Keratinocyte (primary cell): ENCODE measurements around the gene MYO16. TPM values are rescaled to one million over a fixed set of nuclear protein-coding genes. Genes with fewer than 3 reads are reported as not detected.

Experiments
- DNase-seq: peaks from one replicate; pipeline ENCODE4 v3.0.0-alpha.2; 2011; ENCODE audit warnings: low read depth, missing footprints, low spot score
- FAIRE-seq: peaks from 2 replicates; lab custom pipeline; 2011; peaks lifted over from hg19 to GRCh38; lab: Jason Lieb, UNC
- H2AFZ ChIP-seq: 2 replicates; pipeline ENCODE4 v1.6.0; 2012; ENCODE audit warnings: low read length, control low read depth, inconsistent platforms; ENCODE audit not compliant: control insufficient read depth
- H3K27ac ChIP-seq: 2 replicates; pipeline ENCODE4 v1.5.1; 2011; ENCODE audit warnings: low read length; ENCODE audit not compliant: control insufficient read depth, insufficient read depth
- H3K27me3 ChIP-seq: 3 replicates; pipeline ENCODE4 v1.6.0; 2011; ENCODE audit warnings: low read length; ENCODE audit not compliant: control insufficient read depth, insufficient read depth; ENCODE audit errors: extremely low read depth
- H3K36me3 ChIP-seq, 2 experiments: 2 replicates in 1 of 2; 3 replicates in 1 of 2; pipeline ENCODE4 v1.5.1; 2011; ENCODE audit warnings: low read length in 2 of 2, mild to moderate bottlenecking in 1 of 2; ENCODE audit not compliant: control insufficient read depth in 2 of 2, insufficient read depth in 2 of 2; ENCODE audit errors: extremely low read depth in 1 of 2
- H3K4me1 ChIP-seq: 3 replicates; pipeline ENCODE4 v1.5.1; 2011; ENCODE audit warnings: low read length; ENCODE audit not compliant: control insufficient read depth, insufficient read depth; ENCODE audit errors: extremely low read depth
- H3K4me2 ChIP-seq: 3 replicates; pipeline ENCODE4 v1.6.0; 2011; ENCODE audit warnings: low read depth, low read length; ENCODE audit not compliant: control insufficient read depth, insufficient read depth; ENCODE audit errors: extremely low read depth
- H3K4me3 ChIP-seq, 3 experiments: fragments of 200-600 bp in 1 of 3; sonication (generic) in 1 of 3; 2 replicates in 2 of 3; 3 replicates in 1 of 3; pipeline ENCODE4 v1.5.1; 2011 to 2016; ENCODE audit warnings: low read length in 3 of 3, mild to moderate bottlenecking in 3 of 3, control low read depth in 2 of 3, inconsistent platforms in 1 of 3, low read depth in 1 of 3, mixed read lengths in 1 of 3, mixed run types in 1 of 3, moderate library complexity in 1 of 3; ENCODE audit not compliant: control insufficient read depth in 2 of 3, insufficient read depth in 2 of 3; ENCODE audit errors: extremely low read depth in 1 of 3
- H3K79me2 ChIP-seq: 2 replicates; pipeline ENCODE4 v1.6.0; 2012; ENCODE audit warnings: low read length; ENCODE audit not compliant: control insufficient read depth, insufficient read depth
- H3K9ac ChIP-seq: 3 replicates; pipeline ENCODE4 v1.6.0; 2011; ENCODE audit warnings: low read length; ENCODE audit not compliant: control insufficient read depth, insufficient read depth; ENCODE audit errors: extremely low read depth
- H3K9me1 ChIP-seq: 3 replicates; pipeline ENCODE4 v1.6.0; 2011; ENCODE audit warnings: low read length; ENCODE audit not compliant: control insufficient read depth, insufficient read depth; ENCODE audit errors: extremely low read depth
- H3K9me3 ChIP-seq: 2 replicates; pipeline ENCODE4 v1.5.1; 2012; ENCODE audit warnings: low read depth, low read length; ENCODE audit not compliant: control insufficient read depth
- H4K20me1 ChIP-seq: 3 replicates; pipeline ENCODE4 v1.6.0; 2011; ENCODE audit warnings: low read length; ENCODE audit not compliant: control insufficient read depth, insufficient read depth; ENCODE audit errors: extremely low read depth
- EZH2 ChIP-seq: IDR thresholded peaks from one replicate; pipeline ENCODE4 v1.6.1; 2012; ENCODE audit warnings: inconsistent platforms, mild to moderate bottlenecking, low read length, moderate library complexity
- dilution Hi-C: fragments of 300-500 bp; cut with MboI; formaldehyde crosslinking; loops from one replicate; pipeline ENCODE4 v1.7.0; 2020; ENCODE audit warnings: low sequenced_read_pairs; ENCODE audit not compliant: extremely low pct_ligation_motif_present
- polyA plus RNA-seq, 5 experiments: library from polyadenylated mRNA; depleted of rRNA in 3 of 5; stranded (reverse) in 3 of 5; stranded (forward) in 1 of 5; unstranded in 1 of 5; fragments of >200 nt; gene quantifications; 1 replicate in 1 of 5; 2 replicates in 3 of 5; 3 replicates in 1 of 5; pipeline versions ENCODE4 v1.2.1 to v1.2.3, GENCODE V29; 2011 to 2012; ENCODE audit warnings: missing spikeins in 2 of 5, low read depth in 1 of 5, low replicate concordance in 1 of 5
- TF ChIP-seq, protein P1 (sequence below), 3 experiments: IDR thresholded peaks in 1 of 3; conservative IDR thresholded peaks in 1 of 3; optimal IDR thresholded peaks in 1 of 3; 2 replicates in 2 of 3; 3 replicates in 1 of 3; pipeline versions ENCODE3 to v1.5.1; 2011; ENCODE audit warnings: low read length in 3 of 3, mild to moderate bottlenecking in 3 of 3, moderate library complexity in 2 of 3, control low read depth in 1 of 3, inconsistent platforms in 1 of 3; ENCODE audit not compliant: insufficient read depth in 2 of 3; ENCODE audit errors: extremely low read depth in 1 of 3

Gene MYO16
- polyA plus RNA-seq, 1 donor (not counting 4 experiments of a cell fraction or from before 2014, with no cell fraction given): 0.08 TPM

DNA sequence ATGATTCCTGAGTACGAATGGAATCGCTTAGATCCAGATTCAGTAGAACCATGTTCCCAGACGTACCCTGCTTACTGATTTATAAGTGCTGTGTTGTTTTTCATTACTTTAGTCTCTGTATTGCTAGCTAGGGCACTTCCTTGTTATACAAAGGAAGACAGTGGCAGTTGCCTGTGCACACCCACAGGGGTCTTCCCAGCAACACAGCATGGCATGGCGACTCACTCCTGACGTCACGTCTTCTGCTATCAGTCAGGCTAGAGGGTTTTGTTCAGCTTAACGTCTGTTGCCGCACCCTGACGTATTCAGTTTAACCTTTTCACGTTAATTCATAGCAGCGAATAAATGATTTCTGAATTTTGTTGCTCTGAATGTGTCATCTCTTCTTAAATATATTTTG, 295.1 kb downstream of the MYO16 start:
- FAIRE-seq: no peak
- dilution Hi-C loops: no loop called here
- no peak overlapping the region for H3K4me3 ChIP-seq

DNA sequence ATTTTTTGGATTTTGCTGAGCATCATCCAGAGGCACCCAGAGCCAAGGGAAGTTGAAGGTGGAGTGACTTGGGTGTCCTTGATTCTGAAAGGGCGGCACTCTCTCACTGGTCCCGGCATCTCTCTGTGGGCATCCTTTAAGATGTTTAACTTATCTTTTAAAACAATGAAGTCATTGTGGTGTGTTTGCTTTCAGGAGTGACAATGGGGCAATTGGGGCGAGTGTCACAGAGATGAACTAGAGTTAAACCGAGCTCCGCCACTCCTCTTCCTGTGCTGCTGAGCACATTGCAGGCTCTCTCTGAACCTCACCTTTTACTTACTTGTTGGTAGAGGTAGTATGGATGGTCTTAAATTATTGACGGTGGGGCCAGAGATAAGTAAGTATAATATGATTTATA, 295.7 kb downstream of the MYO16 start:
- Histone ChIP-seq H4K20me1 (no peaks in the 10 kb centered on the region), H3K27ac (no peak overlapping the region), H3K4me1 (peaks cover 1% of the 10 kb centered on the region), H3K9me3 (no peaks in the 10 kb centered on the region), H3K36me3 (no peaks in the 10 kb centered on the region), H2AFZ (no peak overlapping the region), H3K4me2 (no peak overlapping the region), H3K79me2 (no peaks in the 10 kb centered on the region), H3K9ac (no peak overlapping the region), H3K4me3 (no peak overlapping the region), H3K9me1 (no peaks in the 10 kb centered on the region), H3K27me3 (no peaks in the 10 kb centered on the region)
- dilution Hi-C loops: no loop called here
- FAIRE-seq (no peak), DNase-seq (no peak)
- no peak for TF ChIP-seq EZH2
- TF ChIP-seq, protein P1, sequence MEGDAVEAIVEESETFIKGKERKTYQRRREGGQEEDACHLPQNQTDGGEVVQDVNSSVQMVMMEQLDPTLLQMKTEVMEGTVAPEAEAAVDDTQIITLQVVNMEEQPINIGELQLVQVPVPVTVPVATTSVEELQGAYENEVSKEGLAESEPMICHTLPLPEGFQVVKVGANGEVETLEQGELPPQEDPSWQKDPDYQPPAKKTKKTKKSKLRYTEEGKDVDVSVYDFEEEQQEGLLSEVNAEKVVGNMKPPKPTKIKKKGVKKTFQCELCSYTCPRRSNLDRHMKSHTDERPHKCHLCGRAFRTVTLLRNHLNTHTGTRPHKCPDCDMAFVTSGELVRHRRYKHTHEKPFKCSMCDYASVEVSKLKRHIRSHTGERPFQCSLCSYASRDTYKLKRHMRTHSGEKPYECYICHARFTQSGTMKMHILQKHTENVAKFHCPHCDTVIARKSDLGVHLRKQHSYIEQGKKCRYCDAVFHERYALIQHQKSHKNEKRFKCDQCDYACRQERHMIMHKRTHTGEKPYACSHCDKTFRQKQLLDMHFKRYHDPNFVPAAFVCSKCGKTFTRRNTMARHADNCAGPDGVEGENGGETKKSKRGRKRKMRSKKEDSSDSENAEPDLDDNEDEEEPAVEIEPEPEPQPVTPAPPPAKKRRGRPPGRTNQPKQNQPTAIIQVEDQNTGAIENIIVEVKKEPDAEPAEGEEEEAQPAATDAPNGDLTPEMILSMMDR (optimal IDR thresholded peaks at IDR 0.05 in 1 of 3, IDR thresholded peaks at IDR 0.05 in 1 of 3, conservative IDR thresholded peaks at IDR 0.05 in 1 of 3; ENCODE audit: extremely low read depth in 1 of 3, insufficient read depth in 2 of 3, low read length in 3 of 3): no peak

More for the DNA sequence above, 295.1 kb downstream of the MYO16 start:
- H3K27ac ChIP-seq: no peak overlapping the region
- no peaks in the 10 kb centered on the region for H4K20me1 ChIP-seq
- no peak for DNase-seq
- H3K27me3 ChIP-seq: no peaks in the 10 kb centered on the region
- no peaks in the 10 kb centered on the region for H3K79me2 ChIP-seq
- peaks cover 6% of the 10 kb centered on the region for H3K4me1 ChIP-seq
- H3K9me3 ChIP-seq: no peaks in the 10 kb centered on the region
- no peak overlapping the region for H3K9ac ChIP-seq
- H3K9me1 ChIP-seq: no peaks in the 10 kb centered on the region
- no peak overlapping the region for H2AFZ ChIP-seq
- TF ChIP-seq, protein P1 (optimal IDR thresholded peaks at IDR 0.05 in 1 of 3, IDR thresholded peaks at IDR 0.05 in 1 of 3, conservative IDR thresholded peaks at IDR 0.05 in 1 of 3; ENCODE audit: extremely low read depth in 1 of 3, insufficient read depth in 2 of 3, low read length in 3 of 3): no peak
- no peak for TF ChIP-seq EZH2
- H3K4me2 ChIP-seq: no peak overlapping the region
- H3K36me3 ChIP-seq: no peaks in the 10 kb centered on the region
